Epithelial cell of proximal tubule (primary cell): Measurements from ENCODE around the gene ISM1. TPM values are rescaled to one million over a fixed set of nuclear protein-coding genes. Genes with fewer than 3 reads are reported as not detected.

Experiments
- DNase-seq: peaks from one replicate; pipeline ENCODE4 v3.0.0-alpha.2; 2011; ENCODE audit warnings: low read depth
- H3K4me3 ChIP-seq: 2 replicates; pipeline ENCODE4 v1.5.1; 2011; ENCODE audit warnings: low read depth, mild to moderate bottlenecking, low read length
- CTCF ChIP-seq: conservative IDR thresholded peaks from 2 replicates; pipeline ENCODE4 v1.5.1; 2012; ENCODE audit warnings: low read depth, mild to moderate bottlenecking, low read length
- total RNA-seq: library from RNA; depleted of rRNA; stranded (reverse); fragments of >200 nt; gene quantifications from 2 replicates; pipeline ENCODE4 v1.2.3, GENCODE V29; 2015

ISM1 gene
- total RNA-seq, 1 donor from 2014 or later, result 0.06 TPM

DNA sequence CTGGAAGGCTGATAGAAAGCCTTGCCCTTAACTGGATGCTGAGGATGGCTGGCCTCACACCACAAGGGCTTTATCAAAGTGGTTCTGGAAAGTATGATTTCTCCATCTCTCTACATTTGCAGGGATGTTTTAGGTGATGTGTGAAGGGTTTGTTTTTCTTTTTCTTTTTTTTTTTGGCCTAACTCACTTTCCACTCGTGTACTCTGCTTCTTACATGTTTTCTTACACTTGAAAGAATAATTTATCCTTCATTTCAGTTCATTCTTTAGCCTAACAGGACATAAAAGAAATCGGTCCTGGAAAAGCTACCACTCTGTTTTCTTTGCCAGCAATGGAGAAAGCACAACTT, 41.2 kb downstream of the ISM1 start:
- H3K4me3 ChIP-seq, result no peak overlapping the region
- no peak for DNase-seq
- TF ChIP-seq CTCF, result no peak

DNA sequence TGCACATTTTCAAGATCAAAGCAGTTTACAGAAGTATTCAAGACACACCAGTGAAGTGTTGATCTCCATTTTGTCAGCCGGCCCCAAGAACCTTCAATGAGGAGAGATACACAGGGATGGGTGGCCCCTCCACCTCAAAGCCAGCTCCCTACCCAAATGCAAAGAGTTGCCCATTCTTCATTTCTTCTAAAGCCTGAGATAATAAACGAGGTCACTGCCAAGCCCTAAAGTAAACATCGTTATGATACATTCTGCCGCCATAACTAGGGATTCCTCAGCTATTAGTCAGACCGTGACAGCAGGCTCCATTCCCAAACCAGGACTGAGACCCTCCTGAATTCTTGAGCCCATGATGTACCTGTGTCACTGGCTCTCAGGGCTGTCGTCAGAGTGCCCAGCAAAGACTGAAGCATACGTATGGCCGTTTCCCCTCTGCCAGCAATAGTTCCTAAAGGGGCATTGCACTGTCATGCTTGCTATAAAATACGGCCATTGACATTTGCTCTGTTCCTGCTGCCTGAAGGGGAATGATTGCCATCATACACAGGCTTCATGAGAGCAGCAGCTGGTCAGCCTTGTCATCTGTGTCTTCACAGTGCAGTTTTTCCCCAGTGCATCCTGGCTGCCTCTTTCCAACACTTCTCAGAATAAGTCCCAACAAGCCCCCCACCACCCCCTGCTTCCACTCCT, 41.7 kb downstream of the ISM1 start:
- no peak for TF ChIP-seq CTCF
- no peak overlapping the region for H3K4me3 ChIP-seq
- DNase-seq, result no peak

- no peak for DNase-seq
Observed at GRCh38 chr20:13263451-13263850, 42.4 kb downstream of the ISM1 start.

GRCh38 chr20:13264907-13265306, 43.8 kb downstream of the ISM1 start:
- no peak for DNase-seq
- no peak for TF ChIP-seq CTCF
- no peak overlapping the region for H3K4me3 ChIP-seq

More at GRCh38 chr20:13263451-13263850, 42.4 kb downstream of the ISM1 start:
- no peak overlapping the region for H3K4me3 ChIP-seq
- TF ChIP-seq CTCF, result no peak

DNA sequence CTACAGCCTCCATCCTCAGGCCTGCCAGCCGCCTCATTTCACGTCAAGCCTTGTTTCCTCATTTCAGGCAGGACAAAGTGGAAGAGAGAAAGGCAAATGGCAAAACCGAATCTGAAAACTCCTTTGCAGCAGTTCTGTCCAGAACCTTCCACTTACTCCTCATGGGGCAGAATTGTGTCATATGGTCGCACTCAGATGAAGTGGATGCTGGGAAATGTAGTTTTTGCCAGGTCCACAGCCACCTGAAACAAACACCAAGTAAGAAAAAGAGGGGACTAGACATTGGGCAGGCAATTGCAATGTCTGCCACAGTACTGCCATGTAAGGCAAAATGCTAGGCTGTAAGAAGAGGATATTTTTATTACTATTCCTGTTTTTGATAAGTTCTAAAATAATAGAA, 44.9 kb downstream of the ISM1 start:
- DNase-seq, result no peak
- no peak for TF ChIP-seq CTCF
- H3K4me3 ChIP-seq, result no peak overlapping the region

- H3K4me3 ChIP-seq, result no peak overlapping the region
- DNase-seq, result no peak
- TF ChIP-seq CTCF, result no peak
Observed at GRCh38 chr20:13267231-13267630, 46.2 kb downstream of the ISM1 start.

DNA sequence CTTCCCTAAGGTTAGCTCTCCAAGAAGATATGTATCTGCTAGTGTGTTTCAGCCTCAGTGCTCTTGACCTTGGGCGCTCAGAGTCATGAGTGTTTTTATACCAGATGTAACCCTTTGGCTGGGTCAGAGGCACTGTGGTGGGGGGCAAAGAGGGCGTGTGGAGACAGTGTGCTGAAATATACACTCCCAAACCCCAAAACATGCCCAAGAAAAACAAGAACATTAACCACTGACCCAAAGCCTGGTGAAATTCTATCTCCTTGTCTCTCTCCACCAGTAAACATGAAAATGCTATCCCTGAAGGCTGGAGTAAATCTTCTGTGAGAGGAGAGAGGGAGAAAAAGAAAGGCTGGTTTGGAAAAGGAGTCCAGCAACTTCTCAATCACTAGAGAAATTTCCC, 47.9 kb downstream of the ISM1 start:
- no peak for TF ChIP-seq CTCF
- DNase-seq, result no peak
- no peak overlapping the region for H3K4me3 ChIP-seq
